GM15510 (cell line): Measurements from ENCODE around the gene CDS1.

Experiments
- POLR2A ChIP-seq: IDR thresholded peaks from 3 replicates; pipeline ENCODE4 v1.6.1; 2011; ENCODE audit warnings: borderline replicate concordance; ENCODE audit not compliant: insufficient read length; ENCODE audit errors: extremely low read depth

Gene CDS1

GRCh38 chr4:84648863-84649647 is 66.1 kb downstream of the CDS1 start:
- no peak for TF ChIP-seq POLR2A

- TF ChIP-seq POLR2A, result no peak
Observed at GRCh38 chr4:84651499-84651898, 68.6 kb downstream of the CDS1 start.

GRCh38 chr4:84652478-84652877 is 69.6 kb downstream of the CDS1 start:
- no peak for TF ChIP-seq POLR2A

- no peak for TF ChIP-seq POLR2A
Observed at GRCh38 chr4:84660606-84661005, 77.7 kb downstream of the CDS1 start.

- TF ChIP-seq POLR2A, result no peak
Observed at GRCh38 chr4:84661191-84661939, 78.4 kb downstream of the CDS1 start.

GRCh38 chr4:84666439-84666838 is 83.5 kb downstream of the CDS1 start:
- TF ChIP-seq POLR2A, result no peak

GRCh38 chr4:84669201-84669600 is 86.3 kb downstream of the CDS1 start:
- no peak for TF ChIP-seq POLR2A

- no peak for TF ChIP-seq POLR2A
Observed at GRCh38 chr4:84672177-84672576, 89.2 kb downstream of the CDS1 start.

GRCh38 chr4:84673475-84674240 is 90.7 kb downstream of the CDS1 start:
- TF ChIP-seq POLR2A, result no peak

- no peak for TF ChIP-seq POLR2A
Observed at GRCh38 chr4:84677093-84677492, 94.2 kb downstream of the CDS1 start.

GRCh38 chr4:84677995-84678394 is 95.1 kb downstream of the CDS1 start:
- TF ChIP-seq POLR2A, result no peak

- no peak for TF ChIP-seq POLR2A
Observed at GRCh38 chr4:84678976-84679744, 96.2 kb downstream of the CDS1 start.

GRCh38 chr4:84680956-84681355 is 98.0 kb downstream of the CDS1 start:
- TF ChIP-seq POLR2A, result no peak

- no peak for TF ChIP-seq POLR2A
Observed at GRCh38 chr4:84681486-84682274, 98.8 kb downstream of the CDS1 start.

- no peak for TF ChIP-seq POLR2A
Observed at GRCh38 chr4:84683064-84683850, 100.3 kb downstream of the CDS1 start.
